GM12878 (cell line): ENCODE results near the gene DCBLD2. TPM values are rescaled to one million over a fixed set of nuclear protein-coding genes. Genes with fewer than 3 reads are reported as not detected.
A peak's percentile ranks its signal among the peaks of the same experiment; 100 is the strongest.

ENCODE experiments used
- ATAC-seq: fragments of 200-7000 bp; cut with Tn5 transposase; 3 replicates; pipeline ENCODE4 v1.9.1; 2020; ENCODE audit warnings: mild to moderate bottlenecking, moderate library complexity
- BruUV-seq: library from RNA; stranded (reverse); fragments of 400-500 nt; replicated peaks from 2 replicates; lab custom pipeline; 2021; lab: Mats Ljungman, UMichigan
- CTCF ChIA-PET: fragments of 300-600 bp; sonication (Branson Sonifier 250); formaldehyde crosslinking; extraction: SDS; loops from one replicate; lab custom pipeline; 2021; ENCODE audit warnings: inconsistent platforms; lab: Yijun Ruan, JAX
- POLR2A ChIA-PET: fragments of 350-600 bp; formaldehyde crosslinking; extraction: SDS; loops from one replicate; lab custom pipeline; 2021; ENCODE audit warnings: inconsistent platforms; lab: Charles Lee
- RAD21 ChIA-PET: fragments of 300-600 bp; sonication (Branson Sonifier 250); formaldehyde crosslinking; loops from one replicate; lab custom pipeline; 2023; ENCODE audit warnings: antibody characterized with exemption; ENCODE audit not compliant: unreplicated experiment; lab: Charles Lee
- SMC1A ChIA-PET: fragments of 300-600 bp; sonication (Branson Sonifier 250); formaldehyde crosslinking; loops from one replicate; lab custom pipeline; 2023; ENCODE audit not compliant: unreplicated experiment, uncharacterized antibody; lab: Charles Lee
- DNase-seq: peaks from one replicate; pipeline ENCODE4 v3.0.0-alpha.2; 2011; ENCODE audit warnings: low read depth, low spot score
- FAIRE-seq: peaks from 3 replicates; lab custom pipeline; 2011; peaks lifted over from hg19 to GRCh38; lab: Jason Lieb, UNC
- H2AFZ ChIP-seq: 2 replicates; pipeline ENCODE4 v1.6.0; 2011; ENCODE audit warnings: low read depth, low read length, control low read depth; ENCODE audit not compliant: control insufficient read depth
- H3K27ac ChIP-seq: 2 replicates; pipeline ENCODE4 v1.5.1; 2011; ENCODE audit warnings: control low read depth; ENCODE audit not compliant: control insufficient read depth, insufficient read depth
- H3K27me3 ChIP-seq, 2 experiments: replicated peaks in 1 of 2; 2 replicates each; pipeline versions ENCODE4 v1.6.0 to v1.6.1; 2011; ENCODE audit warnings: low read length in 1 of 2; ENCODE audit not compliant: control insufficient read depth in 2 of 2, insufficient read depth in 2 of 2
- H3K36me3 ChIP-seq, 2 experiments: 2 replicates each; pipeline ENCODE4 v1.5.1; 2011; ENCODE audit warnings: low read length in 1 of 2; ENCODE audit not compliant: control insufficient read depth in 2 of 2, insufficient read depth in 2 of 2
- H3K4me1 ChIP-seq: 2 replicates; pipeline ENCODE4 v1.6.1; 2011; ENCODE audit warnings: mild to moderate bottlenecking, low read length, moderate library complexity, mixed read lengths; ENCODE audit not compliant: control insufficient read depth, insufficient read depth
- H3K4me2 ChIP-seq: 2 replicates; pipeline ENCODE4 v1.6.0; 2011; ENCODE audit warnings: control low read depth; ENCODE audit not compliant: control insufficient read depth, insufficient read depth
- H3K4me3 ChIP-seq: fragments of 200-600 bp; sonication (generic); 2 replicates; pipeline ENCODE4 v1.5.1; 2016
- H3K79me2 ChIP-seq: 2 replicates; pipeline ENCODE4 v1.6.0; 2011; ENCODE audit warnings: low read length; ENCODE audit not compliant: control insufficient read depth, insufficient read depth
- H3K9ac ChIP-seq: 2 replicates; pipeline ENCODE4 v1.8.0; 2011; ENCODE audit warnings: low read length, control low read depth, mixed read lengths; ENCODE audit not compliant: control insufficient read depth, insufficient read depth
- H3K9me3 ChIP-seq: replicated peaks from 3 replicates; pipeline ENCODE4 v1.5.1; 2011; ENCODE audit warnings: mild to moderate bottlenecking, low read length; ENCODE audit not compliant: control insufficient read depth, insufficient read depth
- H4K20me1 ChIP-seq: 2 replicates; pipeline ENCODE4 v1.6.0; 2011; ENCODE audit not compliant: control insufficient read depth, insufficient read depth
- CHD1 ChIP-seq: IDR thresholded peaks from 2 replicates; pipeline ENCODE4 v1.6.1; 2012; ENCODE audit warnings: low read depth, low read length, improper control_type of control experiment
- ZBED1 ChIP-seq: IDR thresholded peaks from 2 replicates; pipeline ENCODE4 v1.6.1; 2016; ENCODE audit warnings: borderline replicate concordance
- WGBS: methylation state at CpG from one replicate; pipeline ENCODE4 v1.1.6; 2016; ENCODE audit warnings: low lambda C conversion rate; ENCODE audit not compliant: insufficient replicate concordance, insufficient coverage; ENCODE audit errors: missing lambda C conversion rate; 5-methylcytosine and 5-hydroxymethylcytosine counted together
- in situ Hi-C: fragments of 300-500 bp; cut with MboI; formaldehyde crosslinking; loops from 9 replicates; pipeline ENCODE4 v1.14.3; 2018; ENCODE audit warnings: mixed read lengths
- intact Hi-C: fragments of 100-400 bp; cut with micrococcal nuclease; formaldehyde crosslinking; loops from one replicate; pipeline ENCODE4 v1.14.2; 2022; ENCODE audit not compliant: unreplicated experiment
- polyA plus RNA-seq, 11 experiments: library from polyadenylated mRNA; depleted of rRNA in 4 of 11; unstranded in 6 of 11; stranded (reverse) in 5 of 11; fragments of >200 nt; fragmentation: Nextera tagmentation in 4 of 11; fragmentation: Illumina TruSeq in 1 of 11; extraction: Ambion mirVana in 4 of 11; extraction: Trizol in 1 of 11; gene quantifications; 1 replicate in 1 of 11; 2 replicates in 10 of 11; pipeline versions ENCODE4 v1.2.1 to v1.2.3, GENCODE V29; 2011 to 2016; ENCODE audit warnings: inconsistent platforms in 2 of 11, missing spikeins in 2 of 11, low read depth in 1 of 11
- total RNA-seq, 4 experiments: library from RNA; depleted of rRNA in 3 of 4; stranded (reverse); fragments of >200 nt in 3 of 4; fragmentation: Illumina TruSeq in 1 of 4; extraction: Trizol in 1 of 4; gene quantifications; 2 replicates each; pipeline versions ENCODE4 v1.2.1 to v1.2.3, GENCODE V29; 2013 to 2021
- TF ChIP-seq, protein P1 (sequence below): fragments of 450-650 bp; IDR thresholded peaks from 2 replicates; pipeline ENCODE4 v1.6.1; 2017; ENCODE audit warnings: antibody characterized with exemption, mild to moderate bottlenecking, moderate library complexity
- TF ChIP-seq, protein P2 (sequence below): IDR thresholded peaks from 2 replicates; pipeline ENCODE4 v1.6.1; 2012; ENCODE audit warnings: low read depth, low read length, improper control_type of control experiment

DCBLD2 gene
- total and polyA plus RNA-seq, 10 of the 15 experiments (the other 5 are each of a cell fraction or from before 2014, with no cell fraction given), result 1.6 to 5.9 (median 4.7) TPM

- TF ChIP-seq, protein P1, sequence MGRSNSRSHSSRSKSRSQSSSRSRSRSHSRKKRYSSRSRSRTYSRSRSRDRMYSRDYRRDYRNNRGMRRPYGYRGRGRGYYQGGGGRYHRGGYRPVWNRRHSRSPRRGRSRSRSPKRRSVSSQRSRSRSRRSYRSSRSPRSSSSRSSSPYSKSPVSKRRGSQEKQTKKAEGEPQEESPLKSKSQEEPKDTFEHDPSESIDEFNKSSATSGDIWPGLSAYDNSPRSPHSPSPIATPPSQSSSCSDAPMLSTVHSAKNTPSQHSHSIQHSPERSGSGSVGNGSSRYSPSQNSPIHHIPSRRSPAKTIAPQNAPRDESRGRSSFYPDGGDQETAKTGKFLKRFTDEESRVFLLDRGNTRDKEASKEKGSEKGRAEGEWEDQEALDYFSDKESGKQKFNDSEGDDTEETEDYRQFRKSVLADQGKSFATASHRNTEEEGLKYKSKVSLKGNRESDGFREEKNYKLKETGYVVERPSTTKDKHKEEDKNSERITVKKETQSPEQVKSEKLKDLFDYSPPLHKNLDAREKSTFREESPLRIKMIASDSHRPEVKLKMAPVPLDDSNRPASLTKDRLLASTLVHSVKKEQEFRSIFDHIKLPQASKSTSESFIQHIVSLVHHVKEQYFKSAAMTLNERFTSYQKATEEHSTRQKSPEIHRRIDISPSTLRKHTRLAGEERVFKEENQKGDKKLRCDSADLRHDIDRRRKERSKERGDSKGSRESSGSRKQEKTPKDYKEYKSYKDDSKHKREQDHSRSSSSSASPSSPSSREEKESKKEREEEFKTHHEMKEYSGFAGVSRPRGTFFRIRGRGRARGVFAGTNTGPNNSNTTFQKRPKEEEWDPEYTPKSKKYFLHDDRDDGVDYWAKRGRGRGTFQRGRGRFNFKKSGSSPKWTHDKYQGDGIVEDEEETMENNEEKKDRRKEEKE, result no peak
- no peak for TF ChIP-seq CHD1
These were observed 125.4 kb downstream of the DCBLD2 start (continued) for GRCh38 chr3:98776140-98776493.

DNA sequence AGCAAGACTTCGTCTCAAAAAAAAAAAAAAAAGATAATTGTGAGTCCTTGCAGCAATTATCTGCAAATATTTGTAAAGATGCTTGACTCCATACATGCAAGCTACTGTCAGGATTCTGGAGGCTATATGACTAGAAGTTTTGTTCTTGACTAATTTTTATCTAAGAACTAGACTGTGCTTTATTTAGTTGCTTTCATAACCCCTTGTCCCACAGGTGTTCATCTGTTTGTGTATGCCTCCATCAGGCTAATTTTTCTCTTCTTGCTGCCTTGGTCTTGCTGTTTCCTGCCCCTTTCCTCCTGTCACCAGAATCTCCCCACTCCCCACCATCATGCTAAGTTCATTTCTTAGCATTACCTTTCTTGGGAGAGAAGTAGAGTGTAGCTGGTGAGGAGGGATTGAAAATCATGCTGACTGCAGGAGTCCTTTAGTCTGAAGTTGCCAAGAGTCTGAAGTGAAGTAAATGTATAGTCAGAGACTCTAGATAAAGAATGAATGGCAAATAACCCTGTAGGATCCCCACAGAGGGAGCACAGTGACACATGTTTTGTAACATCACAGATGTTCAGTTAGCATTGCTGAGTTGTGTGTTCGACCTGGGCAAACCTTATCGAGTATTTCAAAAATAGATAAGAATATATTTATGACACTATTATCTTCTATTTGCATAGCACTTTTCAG, 125.9 kb downstream of the DCBLD2 start:
- POLR2A ChIA-PET, result interaction anchor here (0.7 kb wide), 1 partner anchor 13 kb away, joined by 5 read pairs; no protein-coding TSS in a partner anchor
- Histone ChIP-seq H3K79me2 (no peaks in the 10 kb centered on the region), H3K9me3 (no peaks in the 10 kb centered on the region), H3K9ac (no peak overlapping the region), H3K36me3 (peaks cover 2 to 4% of the 10 kb centered on the region in 2 experiments; a peak in 2 of 4 replicates), H2AFZ (no peak overlapping the region), H3K27me3 (no peaks in the 10 kb centered on the region), H3K4me1 (peaks cover 4% of the 10 kb centered on the region), H3K27ac (no peak overlapping the region), H4K20me1 (no peaks in the 10 kb centered on the region), H3K4me3 (no peak overlapping the region), H3K4me2 (no peak overlapping the region)
- WGBS, result 71% methylated on average over 2 of the region's 3 CpGs
- in situ Hi-C loops, result no loop called here
- ATAC-seq (no peak), FAIRE-seq (no peak), DNase-seq (no peak)
- intact Hi-C loops, result no loop called here
- 0 out of 2 replicates have a peak, but pooled peaks have one; percentile 25 for TF ChIP-seq ZBED1
- TF ChIP-seq, protein P2, sequence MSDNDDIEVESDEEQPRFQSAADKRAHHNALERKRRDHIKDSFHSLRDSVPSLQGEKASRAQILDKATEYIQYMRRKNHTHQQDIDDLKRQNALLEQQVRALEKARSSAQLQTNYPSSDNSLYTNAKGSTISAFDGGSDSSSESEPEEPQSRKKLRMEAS, result no peak
- CTCF ChIA-PET, result interaction anchor here (1.1 to 2.1 kb wide), 2 partner anchors 22 to 163 kb away, joined by 3 to 8 read pairs; no protein-coding TSS in a partner anchor
- RAD21 ChIA-PET, result no interaction called here
- no TSS peak for BruUV-seq
- SMC1A ChIA-PET, result interaction anchor here (0.8 to 4.3 kb wide), 9 partner anchors 8 to 164 kb away, joined by 3 to 13 read pairs (median 4); no protein-coding TSS in a partner anchor
